ENCODE measurements around the gene PTK6.
"Not testable (repeated sequence)": the region's sequence is repeated elsewhere in the genome, so short reads cannot be mapped to it uniquely, and the experiment has no call there.

The PTK6 gene

GRCh38 chr20:63492518-63492917 lies 44.7 kb downstream of the PTK6 start:
- no peak for DNase-seq

GRCh38 chr20:63491635-63492230 lies 45.4 kb downstream of the PTK6 start:
- no peak for DNase-seq

- DNase-seq, result no peak
Observed at GRCh38 chr20:63491078-63491477, 46.1 kb downstream of the PTK6 start.

GRCh38 chr20:63490416-63490815 lies 46.8 kb downstream of the PTK6 start:
- no peak for DNase-seq

- DNase-seq, result no peak
Observed at GRCh38 chr20:63488315-63489251, 48.6 kb downstream of the PTK6 start.

GRCh38 chr20:63487781-63488241 lies 49.4 kb downstream of the PTK6 start:
- DNase-seq, result no peak

GRCh38 chr20:63487116-63487764 lies 49.9 kb downstream of the PTK6 start:
- no peak for DNase-seq

- DNase-seq, result no peak
Observed at GRCh38 chr20:63486300-63486855, 50.8 kb downstream of the PTK6 start.

GRCh38 chr20:63484651-63485403 lies 52.3 kb downstream of the PTK6 start:
- no peak for DNase-seq

- no peak for DNase-seq
Observed at GRCh38 chr20:63484236-63484635, 52.9 kb downstream of the PTK6 start.

GRCh38 chr20:63483834-63484233 lies 53.3 kb downstream of the PTK6 start:
- DNase-seq, result no peak

GRCh38 chr20:63482021-63482587 lies 55.1 kb downstream of the PTK6 start:
- DNase-seq, result no peak

GRCh38 chr20:63481503-63481902 lies 55.7 kb downstream of the PTK6 start:
- DNase-seq, result no peak

- DNase-seq, result not testable (repeated sequence)
Observed at GRCh38 chr20:63479695-63480419, 57.3 kb downstream of the PTK6 start.

GRCh38 chr20:63478346-63479302 lies 58.6 kb downstream of the PTK6 start:
- no peak for DNase-seq
